Calu3 (cell line): Measurements from ENCODE around the gene RPLP2. TPM values are rescaled to one million over a fixed set of nuclear protein-coding genes. Genes with fewer than 3 reads are reported as not detected.

Experiments used
- BruUV-seq: library from RNA; stranded (reverse); fragments of 400-500 nt; replicated peaks from 2 replicates; lab custom pipeline; 2021; lab: Mats Ljungman, UMichigan
- CTCF ChIA-PET: fragments of 300-600 bp; sonication (Branson Sonifier 250); formaldehyde crosslinking; loops from one replicate; lab custom pipeline; 2022; ENCODE audit warnings: antibody characterized with exemption; lab: Charles Lee
- DNase-seq: peaks from one replicate; pipeline ENCODE4 v3.0.0; 2022
- H3K27ac Mint-ChIP-seq: one replicate; pipeline ENCODE4 v1.8.0; 2022; ENCODE audit warnings: mixed read lengths; ENCODE audit not compliant: unreplicated experiment
- H3K27me3 Mint-ChIP-seq: one replicate; pipeline ENCODE4 v1.8.0; 2022; ENCODE audit warnings: mixed read lengths; ENCODE audit not compliant: unreplicated experiment
- H3K36me3 Mint-ChIP-seq: one replicate; pipeline ENCODE4 v1.8.0; 2022; ENCODE audit warnings: mild to moderate bottlenecking, moderate library complexity, mixed read lengths; ENCODE audit not compliant: insufficient read depth, unreplicated experiment
- H3K4me1 Mint-ChIP-seq: one replicate; pipeline ENCODE4 v1.8.0; 2022; ENCODE audit warnings: mild to moderate bottlenecking, low read depth, mixed read lengths; ENCODE audit not compliant: unreplicated experiment
- H3K4me3 Mint-ChIP-seq: one replicate; pipeline ENCODE4 v1.8.0; 2022; ENCODE audit warnings: mild to moderate bottlenecking, low read depth, moderate library complexity, mixed read lengths; ENCODE audit not compliant: unreplicated experiment
- H3K9me3 Mint-ChIP-seq: one replicate; pipeline ENCODE4 v1.8.0; 2022; ENCODE audit warnings: low read depth, mixed read lengths; ENCODE audit not compliant: unreplicated experiment
- CTCF ChIP-seq: fragments of 200-600 bp; IDR thresholded peaks from one replicate; pipeline ENCODE4 v1.8.0; 2022; ENCODE audit warnings: antibody characterized with exemption; ENCODE audit not compliant: unreplicated experiment
- intact Hi-C: fragments of 100-400 bp; cut with micrococcal nuclease; formaldehyde crosslinking; loops from one replicate; pipeline ENCODE4 v1.10.0; 2022; ENCODE audit not compliant: unreplicated experiment
- total RNA-seq: library from RNA; stranded (reverse); gene quantifications from 2 replicates; pipeline ENCODE4 v1.2.3, GENCODE V29; 2022

The RPLP2 gene
- total RNA-seq, 1 experiment from 2014 or later: 1,381 TPM

DNA sequence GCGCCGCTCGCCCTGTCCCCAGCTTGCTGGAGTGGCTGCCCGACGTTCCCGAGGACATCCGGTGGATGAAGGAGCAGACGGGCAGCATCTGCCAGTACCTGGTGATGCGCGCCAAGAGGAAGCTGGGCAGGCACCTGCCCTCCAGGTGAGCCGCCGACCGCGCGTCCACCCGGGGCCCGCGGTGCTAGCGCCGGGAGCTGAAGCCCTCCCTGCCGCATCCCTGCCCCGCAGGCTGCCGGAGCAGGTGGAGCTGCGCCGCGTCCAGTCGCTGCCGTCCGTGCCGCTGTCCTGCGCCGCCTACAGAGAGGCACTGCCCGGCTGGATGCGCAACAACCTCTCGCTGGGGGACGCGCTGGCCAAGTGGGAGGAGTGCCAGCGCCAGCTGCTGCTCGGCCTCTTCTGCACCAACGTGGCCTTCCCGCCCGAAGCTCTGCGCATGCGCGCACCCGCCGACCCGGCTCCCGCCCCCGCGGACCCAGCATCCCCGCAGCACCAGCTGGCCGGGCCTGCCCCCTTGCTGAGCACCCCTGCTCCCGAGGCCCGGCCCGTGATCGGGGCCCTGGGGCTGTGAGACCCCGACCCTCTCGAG lies 14.6 kb downstream of the RPLP2 start:
- Mint-ChIP-seq H3K36me3 (peaks cover 89% of the 10 kb centered on the region), H3K27me3 (no peaks in the 10 kb centered on the region), H3K4me1 (peaks cover 37% of the 10 kb centered on the region), H3K4me3 (no peak overlapping the region), H3K9me3 (no peaks in the 10 kb centered on the region), H3K27ac (no peak overlapping the region)
- BruUV-seq: no TSS peak
- DNase-seq: no peak
- intact Hi-C loops: no loop called here
- TF ChIP-seq CTCF: no peak
- CTCF ChIA-PET: interaction anchor here (0.6 to 2.0 kb wide), 2 partner anchors 10 to 14 kb away, joined by 6 to 7 read pairs; no protein-coding TSS in a partner anchor

- Mint-ChIP-seq H3K27ac (peak overlapping the region; percentile 13), H3K4me1 (peaks cover 39% of the 10 kb centered on the region), H3K9me3 (no peaks in the 10 kb centered on the region), H3K4me3 (no peak overlapping the region), H3K27me3 (no peaks in the 10 kb centered on the region), H3K36me3 (peaks cover 89% of the 10 kb centered on the region)
- no peak for DNase-seq
- no peak for TF ChIP-seq CTCF
- no TSS peak for BruUV-seq
- intact Hi-C loops: no loop called here
- CTCF ChIA-PET: interaction anchor here (2.0 kb wide), 1 partner anchor 10 kb away, joined by 7 read pairs; no protein-coding TSS in a partner anchor
These were observed 15.2 kb downstream of the RPLP2 start for GRCh38 chr11:824942-825341.

- TF ChIP-seq CTCF: no peak
- intact Hi-C loops: no loop called here
- H3K4me3 Mint-ChIP-seq: no peak overlapping the region
- H3K36me3 Mint-ChIP-seq: peaks cover 89% of the 10 kb centered on the region
- no peaks in the 10 kb centered on the region for H3K27me3 Mint-ChIP-seq
- no peak for DNase-seq
- no peaks in the 10 kb centered on the region for H3K9me3 Mint-ChIP-seq
- no TSS peak for BruUV-seq
- peaks cover 39% of the 10 kb centered on the region for H3K4me1 Mint-ChIP-seq
- peak overlapping the region; percentile 13 for H3K27ac Mint-ChIP-seq
- CTCF ChIA-PET: interaction anchor here (2.0 kb wide), 1 partner anchor 9 kb away, joined by 7 read pairs; no protein-coding TSS in a partner anchor
These were observed 15.8 kb downstream of the RPLP2 start for GRCh38 chr11:825366-826226.

- H3K9me3 Mint-ChIP-seq: no peaks in the 10 kb centered on the region
- H3K27me3 Mint-ChIP-seq: no peaks in the 10 kb centered on the region
- H3K4me1 Mint-ChIP-seq: peaks cover 41% of the 10 kb centered on the region
- BruUV-seq: TSS peak; percentile 49
- peaks cover 87% of the 10 kb centered on the region for H3K36me3 Mint-ChIP-seq
- peak overlapping the region; percentile 78 for H3K4me3 Mint-ChIP-seq
- CTCF ChIA-PET: interaction anchor here (2.0 kb wide), 1 partner anchor 9 kb away, joined by 7 read pairs; no protein-coding TSS in a partner anchor
- TF ChIP-seq CTCF: no peak
- intact Hi-C loops: no loop called here
- no peak overlapping the region for H3K27ac Mint-ChIP-seq
- DNase-seq: no peak
These were observed 16.5 kb downstream of the RPLP2 start for GRCh38 chr11:826227-826621.
